Ishikawa (cell line): ENCODE results near the gene GNG7.

Experiments
- CEBPB ChIP-seq: IDR thresholded peaks from 2 replicates; pipeline ENCODE4 v1.6.1; 2012
- CREB1 ChIP-seq: IDR thresholded peaks from 2 replicates; pipeline ENCODE4 v1.6.1; 2012; ENCODE audit warnings: low read depth
- EGR1 ChIP-seq: IDR thresholded peaks from 2 replicates; pipeline ENCODE4 v1.6.1; 2012
- EP300 ChIP-seq: IDR thresholded peaks from 2 replicates; pipeline ENCODE4 v1.6.1; 2012; ENCODE audit warnings: borderline replicate concordance
- FOXM1 ChIP-seq: IDR thresholded peaks from 2 replicates; pipeline ENCODE4 v1.6.1; 2012; ENCODE audit warnings: low read depth, borderline replicate concordance
- NFIC ChIP-seq: IDR thresholded peaks from 2 replicates; pipeline ENCODE4 v1.6.1; 2012
- RAD21 ChIP-seq: IDR thresholded peaks from 2 replicates; pipeline ENCODE4 v1.6.1; 2012; ENCODE audit warnings: low read depth
- TAF1 ChIP-seq: IDR thresholded peaks from 2 replicates; pipeline ENCODE4 v1.6.1; 2012; ENCODE audit warnings: low read depth, mild to moderate bottlenecking
- TCF12 ChIP-seq: IDR thresholded peaks from 2 replicates; pipeline ENCODE4 v1.6.1; 2012; ENCODE audit warnings: low read depth
- TEAD4 ChIP-seq: IDR thresholded peaks from 2 replicates; pipeline ENCODE4 v1.6.1; 2012
- YY1 ChIP-seq: IDR thresholded peaks from 2 replicates; pipeline ENCODE4 v1.6.1; 2012; ENCODE audit warnings: low read depth
- ZBTB7A ChIP-seq: IDR thresholded peaks from 2 replicates; pipeline ENCODE4 v1.6.1; 2012; ENCODE audit warnings: low read depth
- TF ChIP-seq, protein P1 (sequence below): IDR thresholded peaks from 2 replicates; pipeline ENCODE4 v1.6.1; 2012
- TF ChIP-seq, protein P2 (sequence below): IDR thresholded peaks from 2 replicates; pipeline ENCODE4 v1.6.1; 2012
- TF ChIP-seq, protein P3 (sequence below): IDR thresholded peaks from 2 replicates; pipeline ENCODE4 v1.6.1; 2012; ENCODE audit warnings: low read depth, mild to moderate bottlenecking

The GNG7 gene

DNA sequence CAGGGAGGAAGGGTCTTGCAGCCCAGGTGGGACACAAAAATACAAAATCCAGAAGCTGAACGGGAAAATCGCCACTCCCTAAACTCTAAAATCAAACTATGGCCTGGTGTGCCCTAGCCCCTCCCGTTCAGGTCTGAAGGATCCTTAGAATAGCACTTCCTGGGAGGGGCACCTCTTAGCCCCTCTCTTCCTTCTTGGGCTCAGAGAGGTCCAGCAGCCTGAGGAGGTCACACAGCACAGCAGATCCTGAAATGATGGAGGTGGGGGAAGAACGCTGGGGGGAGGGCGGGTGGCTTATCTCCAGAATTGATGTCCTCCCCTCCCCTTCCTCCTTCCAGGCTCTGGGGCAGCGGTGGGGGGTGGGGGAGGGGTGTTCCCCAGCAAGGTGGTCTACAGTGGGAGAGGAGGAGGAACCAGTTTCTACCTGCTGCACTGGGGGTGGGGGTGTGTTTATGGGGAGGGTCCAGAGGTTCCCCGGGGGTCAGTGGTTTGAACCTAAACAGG, 16.8 kb upstream of the GNG7 start:
- TF ChIP-seq CEBPB (no peak), TCF12 (no peak), NFIC (no peak), EGR1 (no peak), FOXM1 (no peak), EP300 (no peak), RAD21 (no peak), ZBTB7A (no peak), TAF1 (no peak), CREB1 (no peak), YY1 (no peak), TEAD4 (no peak)
- TF ChIP-seq, protein P1, sequence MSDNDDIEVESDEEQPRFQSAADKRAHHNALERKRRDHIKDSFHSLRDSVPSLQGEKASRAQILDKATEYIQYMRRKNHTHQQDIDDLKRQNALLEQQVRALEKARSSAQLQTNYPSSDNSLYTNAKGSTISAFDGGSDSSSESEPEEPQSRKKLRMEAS, result no peak
- TF ChIP-seq, protein P2, sequence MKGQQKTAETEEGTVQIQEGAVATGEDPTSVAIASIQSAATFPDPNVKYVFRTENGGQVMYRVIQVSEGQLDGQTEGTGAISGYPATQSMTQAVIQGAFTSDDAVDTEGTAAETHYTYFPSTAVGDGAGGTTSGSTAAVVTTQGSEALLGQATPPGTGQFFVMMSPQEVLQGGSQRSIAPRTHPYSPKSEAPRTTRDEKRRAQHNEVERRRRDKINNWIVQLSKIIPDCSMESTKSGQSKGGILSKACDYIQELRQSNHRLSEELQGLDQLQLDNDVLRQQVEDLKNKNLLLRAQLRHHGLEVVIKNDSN, result no peak
- TF ChIP-seq, protein P3, sequence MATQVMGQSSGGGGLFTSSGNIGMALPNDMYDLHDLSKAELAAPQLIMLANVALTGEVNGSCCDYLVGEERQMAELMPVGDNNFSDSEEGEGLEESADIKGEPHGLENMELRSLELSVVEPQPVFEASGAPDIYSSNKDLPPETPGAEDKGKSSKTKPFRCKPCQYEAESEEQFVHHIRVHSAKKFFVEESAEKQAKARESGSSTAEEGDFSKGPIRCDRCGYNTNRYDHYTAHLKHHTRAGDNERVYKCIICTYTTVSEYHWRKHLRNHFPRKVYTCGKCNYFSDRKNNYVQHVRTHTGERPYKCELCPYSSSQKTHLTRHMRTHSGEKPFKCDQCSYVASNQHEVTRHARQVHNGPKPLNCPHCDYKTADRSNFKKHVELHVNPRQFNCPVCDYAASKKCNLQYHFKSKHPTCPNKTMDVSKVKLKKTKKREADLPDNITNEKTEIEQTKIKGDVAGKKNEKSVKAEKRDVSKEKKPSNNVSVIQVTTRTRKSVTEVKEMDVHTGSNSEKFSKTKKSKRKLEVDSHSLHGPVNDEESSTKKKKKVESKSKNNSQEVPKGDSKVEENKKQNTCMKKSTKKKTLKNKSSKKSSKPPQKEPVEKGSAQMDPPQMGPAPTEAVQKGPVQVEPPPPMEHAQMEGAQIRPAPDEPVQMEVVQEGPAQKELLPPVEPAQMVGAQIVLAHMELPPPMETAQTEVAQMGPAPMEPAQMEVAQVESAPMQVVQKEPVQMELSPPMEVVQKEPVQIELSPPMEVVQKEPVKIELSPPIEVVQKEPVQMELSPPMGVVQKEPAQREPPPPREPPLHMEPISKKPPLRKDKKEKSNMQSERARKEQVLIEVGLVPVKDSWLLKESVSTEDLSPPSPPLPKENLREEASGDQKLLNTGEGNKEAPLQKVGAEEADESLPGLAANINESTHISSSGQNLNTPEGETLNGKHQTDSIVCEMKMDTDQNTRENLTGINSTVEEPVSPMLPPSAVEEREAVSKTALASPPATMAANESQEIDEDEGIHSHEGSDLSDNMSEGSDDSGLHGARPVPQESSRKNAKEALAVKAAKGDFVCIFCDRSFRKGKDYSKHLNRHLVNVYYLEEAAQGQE, result no peak

DNA sequence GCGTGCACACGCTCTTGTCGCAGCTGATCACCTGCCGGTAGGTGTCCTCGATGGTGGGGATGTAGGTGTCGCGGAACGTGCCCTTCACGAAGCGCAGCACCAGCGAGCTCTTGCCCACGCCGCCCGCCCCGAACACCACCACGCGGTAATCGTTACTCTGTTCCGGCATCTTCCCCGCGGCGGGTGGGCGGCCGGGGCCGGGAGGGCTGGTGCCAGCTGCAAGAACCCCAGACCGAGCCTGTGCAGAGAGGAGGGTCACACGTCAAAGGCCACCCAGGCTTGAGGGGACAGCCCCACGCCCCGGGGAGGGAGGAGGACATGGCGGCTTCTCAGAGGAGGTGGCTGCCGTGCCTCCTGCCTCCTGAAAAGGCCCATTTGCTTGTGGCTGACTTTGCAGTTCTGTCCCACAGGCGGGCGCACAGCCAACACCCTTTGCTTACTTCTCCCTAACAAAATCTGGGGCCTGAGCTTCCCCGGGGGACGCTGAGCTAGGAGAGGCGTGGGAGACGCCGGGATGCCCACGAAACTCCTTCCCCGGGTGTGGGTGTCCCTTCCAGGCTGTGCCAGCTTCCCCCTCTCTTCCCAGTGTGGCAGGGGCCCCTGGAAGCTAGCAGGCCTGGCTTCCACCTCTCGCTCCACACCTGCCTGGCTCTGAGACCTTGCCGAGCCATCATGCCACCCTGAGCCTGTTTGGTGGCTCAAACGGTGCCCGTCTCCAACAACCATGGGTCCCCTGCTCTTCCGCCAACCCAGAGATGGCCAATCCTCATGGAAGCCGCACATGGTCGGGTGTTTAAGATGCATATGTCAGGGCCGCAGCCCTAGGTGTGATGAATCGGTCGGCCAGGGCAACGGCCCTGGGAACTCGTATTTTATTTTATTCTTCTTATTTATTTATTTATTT, 15.4 kb upstream of the GNG7 start:
- no peak for TF ChIP-seq TAF1

DNA sequence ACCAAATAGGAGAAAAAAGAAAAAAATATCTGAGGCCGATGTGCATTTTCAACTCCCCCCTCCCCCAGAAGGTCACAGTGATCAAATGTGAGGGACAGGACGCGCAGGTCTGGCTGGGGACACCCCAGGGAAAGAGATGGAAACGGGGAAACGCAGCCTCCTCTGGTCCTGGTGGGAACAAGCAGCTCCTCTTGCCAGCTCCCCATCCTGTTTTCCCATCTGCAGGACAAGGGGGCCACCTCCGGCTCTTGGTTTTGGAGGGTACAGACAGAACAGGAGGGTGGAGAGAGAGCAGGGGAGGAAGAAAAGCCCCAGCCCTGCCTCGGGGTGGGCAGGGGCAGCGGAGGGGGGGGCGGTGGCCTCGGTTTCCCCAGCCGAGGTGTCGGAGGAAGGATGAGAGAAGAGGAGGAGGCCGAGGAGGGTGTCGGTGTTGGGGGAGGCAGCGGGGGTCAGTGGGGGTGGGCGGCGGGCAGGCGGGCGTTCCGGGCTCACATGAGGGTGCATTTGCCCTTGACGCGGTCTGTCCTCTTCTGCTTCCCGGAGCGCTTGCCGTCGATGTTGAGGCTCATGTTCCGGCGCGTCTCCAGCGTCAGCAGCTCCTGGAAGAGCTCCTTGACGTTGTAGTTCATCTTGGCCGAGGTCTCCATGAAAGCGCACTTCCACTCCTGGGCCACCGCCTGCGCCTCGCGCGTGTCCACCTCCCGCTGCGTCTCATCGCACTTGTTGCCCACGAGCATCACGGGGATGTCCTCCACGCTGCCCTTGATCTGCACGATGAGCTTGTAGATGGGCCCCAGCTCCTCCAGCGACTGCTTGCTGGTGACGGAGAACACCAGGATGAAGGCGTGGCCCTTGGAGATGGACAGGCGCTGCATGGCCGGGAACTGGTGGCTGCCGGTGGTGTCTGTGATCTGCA, 14.5 kb upstream of the GNG7 start:
- TF ChIP-seq CREB1, result no peak
- no peak for TF ChIP-seq NFIC
- TF ChIP-seq, protein P1, result no peak
- TF ChIP-seq TCF12, result no peak
- no peak for TF ChIP-seq TAF1
- TF ChIP-seq FOXM1, result no peak
- TF ChIP-seq YY1, result no peak
- TF ChIP-seq, protein P3, result no peak
- no peak for TF ChIP-seq TEAD4
- no peak for TF ChIP-seq EGR1
- TF ChIP-seq CEBPB, result no peak
- no peak for TF ChIP-seq ZBTB7A
- no peak for TF ChIP-seq RAD21
- TF ChIP-seq EP300, result no peak

DNA sequence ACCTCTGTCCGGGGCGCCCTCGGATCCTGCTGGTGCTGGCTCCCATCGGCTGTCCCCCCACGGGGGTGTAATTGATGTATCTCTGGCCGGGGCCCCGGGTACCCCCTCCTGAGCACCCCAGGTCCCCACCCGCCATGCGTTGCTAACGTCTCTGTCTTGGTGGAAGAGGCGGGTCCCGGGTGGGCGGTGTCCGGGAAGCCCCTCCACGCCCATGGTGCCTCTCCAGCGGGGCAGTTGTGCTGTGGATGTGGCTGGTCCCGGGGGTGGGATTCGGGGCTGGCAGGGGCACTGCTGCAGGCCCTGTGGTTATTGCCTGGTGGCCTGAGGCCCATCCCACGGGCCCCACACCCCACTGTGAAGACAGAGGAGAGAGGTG, 13.8 kb upstream of the GNG7 start:
- TF ChIP-seq CREB1, result no peak
- no peak for TF ChIP-seq EP300
- no peak for TF ChIP-seq CEBPB
- TF ChIP-seq TEAD4, result no peak
- no peak for TF ChIP-seq NFIC
- TF ChIP-seq, protein P1, result no peak
- TF ChIP-seq TAF1, result no peak
- TF ChIP-seq, protein P2, result no peak
- TF ChIP-seq, protein P3, result no peak
- TF ChIP-seq FOXM1, result no peak
- no peak for TF ChIP-seq ZBTB7A
- TF ChIP-seq YY1, result no peak
- no peak for TF ChIP-seq RAD21
- TF ChIP-seq TCF12, result no peak
- no peak for TF ChIP-seq EGR1
